NCI-H226 (cell line): ENCODE results near the gene LGALS4.
"Not testable (repeated sequence)": the region's sequence is repeated elsewhere in the genome, so short reads cannot be mapped to it uniquely, and the experiment has no call there.

Experiments used
- DNase-seq: peaks from one replicate; pipeline ENCODE4 v3.0.0-alpha.2; 2015

The LGALS4 gene

GRCh38 chr19:38766276-38767047 is 46.3 kb downstream of the LGALS4 start:
- no peak for DNase-seq

- DNase-seq = no peak
These were observed 47.5 kb downstream of the LGALS4 start for GRCh38 chr19:38765214-38765613.

- no peak for DNase-seq
These were observed 48.9 kb downstream of the LGALS4 start for GRCh38 chr19:38763795-38764220.

GRCh38 chr19:38761884-38762389 is 50.8 kb downstream of the LGALS4 start:
- not testable (repeated sequence) for DNase-seq

- not testable (repeated sequence) for DNase-seq
These were observed 51.8 kb downstream of the LGALS4 start for GRCh38 chr19:38760805-38761517.

- no peak for DNase-seq
These were observed 53.1 kb downstream of the LGALS4 start for GRCh38 chr19:38759590-38760003.

GRCh38 chr19:38754196-38754595 is 58.5 kb downstream of the LGALS4 start:
- DNase-seq = not testable (repeated sequence)

- not testable (repeated sequence) for DNase-seq
These were observed 59.0 kb downstream of the LGALS4 start for GRCh38 chr19:38753783-38754182.
